Nephron progenitor cell (in vitro differentiated cells): ENCODE data around the gene CCDC88C.
A peak's percentile ranks its signal among the peaks of the same experiment; 100 is the strongest.

Experiments used
- DNase-seq: peaks from one replicate; pipeline ENCODE4 v3.0.0; 2021
- H3K27ac Mint-ChIP-seq: 2 replicates; pipeline ENCODE4 v1.8.0; 2021; ENCODE audit warnings: mild to moderate bottlenecking, moderate library complexity, mixed read lengths
- H3K27me3 Mint-ChIP-seq: 2 replicates; pipeline ENCODE4 v1.8.0; 2021; ENCODE audit warnings: mild to moderate bottlenecking, low read depth, mixed read lengths; ENCODE audit not compliant: poor library complexity
- H3K36me3 Mint-ChIP-seq: 2 replicates; pipeline ENCODE4 v1.8.0; 2021; ENCODE audit warnings: low read depth, mixed read lengths
- H3K4me1 Mint-ChIP-seq: 2 replicates; pipeline ENCODE4 v1.8.0; 2021; ENCODE audit warnings: mixed read lengths
- H3K4me3 Mint-ChIP-seq: 2 replicates; pipeline ENCODE4 v1.8.0; 2021; ENCODE audit warnings: mild to moderate bottlenecking, moderate library complexity, mixed read lengths
- H3K9me3 Mint-ChIP-seq: 2 replicates; pipeline ENCODE4 v1.8.0; 2021; ENCODE audit warnings: mild to moderate bottlenecking, moderate library complexity, mixed read lengths
- CTCF ChIP-seq: fragments of 200-600 bp; sonication (generic); IDR thresholded peaks from 2 replicates; pipeline ENCODE4 v1.5.0; 2021; ENCODE audit warnings: antibody characterized with exemption

Gene CCDC88C

DNA sequence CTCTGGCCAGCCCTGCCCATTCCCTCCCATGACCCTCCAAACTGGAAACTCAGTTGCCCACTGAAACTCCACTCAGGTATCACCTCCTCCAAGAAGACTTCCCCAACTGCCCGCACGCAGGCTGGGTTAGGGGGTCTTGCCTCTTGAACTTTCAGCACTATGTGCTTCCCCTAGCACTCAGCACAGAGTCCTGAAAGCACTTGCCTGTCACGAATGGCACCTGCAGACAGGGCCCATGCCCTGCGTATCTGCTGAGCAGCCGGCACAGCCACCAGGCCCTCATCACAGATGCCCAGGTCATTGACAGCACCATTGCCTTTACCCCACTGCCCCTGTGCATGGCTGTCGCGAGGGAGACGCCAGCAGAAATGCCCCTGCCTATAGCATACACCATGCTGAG lies 11.2 kb downstream of the CCDC88C start:
- peaks cover 51% of the 10 kb centered on the region for H3K36me3 Mint-ChIP-seq
- no peak overlapping the region for H3K4me3 Mint-ChIP-seq
- no peak for TF ChIP-seq CTCF
- peaks cover 80% of the 10 kb centered on the region for H3K4me1 Mint-ChIP-seq
- DNase-seq = no peak
- H3K27ac Mint-ChIP-seq = peak overlapping the region; percentile 85
- H3K27me3 Mint-ChIP-seq = no peaks in the 10 kb centered on the region
- H3K9me3 Mint-ChIP-seq = no peaks in the 10 kb centered on the region

DNA sequence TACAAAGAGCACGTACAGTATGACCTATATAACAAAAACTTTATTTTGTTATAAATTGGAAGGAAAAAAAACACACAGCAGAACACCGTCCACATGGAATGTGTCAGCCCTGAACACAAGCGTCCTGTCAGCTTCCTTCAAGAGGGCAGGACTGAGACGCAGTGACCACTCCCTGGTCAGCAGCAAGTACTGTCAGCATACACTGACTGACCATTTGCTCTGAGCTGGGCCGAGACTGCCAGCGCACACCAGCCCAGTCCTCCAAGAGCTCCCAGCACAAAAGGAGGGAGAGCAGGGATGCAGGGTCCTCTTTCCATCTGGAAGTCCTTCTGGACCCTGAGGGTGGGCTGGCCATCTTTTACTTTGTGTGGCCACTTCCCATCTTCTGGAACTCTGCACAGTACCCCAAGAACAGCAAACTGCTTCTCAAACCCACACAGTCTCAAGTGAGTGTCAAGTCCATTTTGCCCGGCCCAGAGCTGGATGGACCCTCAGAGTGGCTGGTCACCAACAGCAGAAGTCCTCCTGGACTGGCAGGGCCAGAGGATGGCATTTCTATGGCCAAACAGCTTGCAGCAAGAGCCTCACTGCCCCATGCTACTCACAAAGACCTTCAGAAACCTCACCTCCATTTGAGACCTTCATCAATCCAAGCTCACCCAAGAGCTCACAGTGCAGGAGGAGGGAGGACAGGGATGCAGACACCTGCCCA lies 11.7 kb downstream of the CCDC88C start:
- peak overlapping the region; percentile 85 for H3K27ac Mint-ChIP-seq
- no peak for TF ChIP-seq CTCF
- no peak overlapping the region for H3K4me3 Mint-ChIP-seq
- peaks cover 75% of the 10 kb centered on the region for H3K4me1 Mint-ChIP-seq
- H3K36me3 Mint-ChIP-seq = peaks cover 47% of the 10 kb centered on the region
- H3K27me3 Mint-ChIP-seq = no peaks in the 10 kb centered on the region
- H3K9me3 Mint-ChIP-seq = no peaks in the 10 kb centered on the region
- DNase-seq = no peak

GRCh38 chr14:91405241-91405721 lies 12.3 kb downstream of the CCDC88C start:
- Mint-ChIP-seq H3K27ac (no peak overlapping the region), H3K4me1 (peaks cover 75% of the 10 kb centered on the region), H3K4me3 (no peak overlapping the region), H3K27me3 (no peaks in the 10 kb centered on the region), H3K9me3 (no peaks in the 10 kb centered on the region), H3K36me3 (peaks cover 46% of the 10 kb centered on the region)
- TF ChIP-seq CTCF = no peak
- DNase-seq = no peak

DNA sequence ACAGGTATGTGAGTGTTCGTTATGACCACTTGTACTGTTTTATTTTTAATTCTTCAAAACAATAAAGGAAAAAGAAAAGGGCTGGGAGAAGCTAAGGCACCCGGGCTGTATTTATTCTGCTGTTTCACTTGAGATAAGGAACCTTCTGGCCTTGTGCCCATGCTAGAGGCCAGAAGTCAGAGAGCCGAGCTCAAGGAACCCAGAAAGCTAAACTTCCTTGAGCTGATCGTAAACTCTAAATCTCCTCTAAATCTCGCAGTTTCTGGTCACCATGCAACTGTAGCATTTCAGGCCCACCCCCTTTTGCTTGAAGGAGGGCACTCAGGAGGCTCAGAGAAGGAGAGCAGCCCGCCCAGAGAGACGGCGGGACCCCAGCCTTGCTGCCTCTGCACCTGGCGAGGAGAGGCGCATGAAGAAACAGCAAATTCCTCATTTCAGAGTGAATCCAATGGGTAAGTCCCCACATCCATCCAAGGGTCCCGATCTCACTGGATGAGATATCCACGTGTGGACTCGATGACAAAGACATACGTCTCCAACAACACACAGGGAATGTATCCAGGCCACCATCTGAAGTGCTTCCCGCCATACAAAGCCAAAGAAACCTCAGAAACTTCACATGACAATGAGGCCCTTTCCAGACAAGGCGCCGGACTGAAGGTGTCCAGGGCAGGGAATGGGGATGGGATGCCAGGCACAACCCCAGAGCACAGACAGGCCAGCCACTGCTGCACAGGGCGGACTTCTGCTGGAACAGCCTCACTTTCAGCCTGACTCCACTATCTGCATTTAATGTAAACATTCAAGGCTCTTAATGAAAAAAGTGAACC lies 14.6 kb downstream of the CCDC88C start:
- Mint-ChIP-seq H3K4me3 (no peak overlapping the region), H3K9me3 (no peaks in the 10 kb centered on the region)
- DNase-seq = no peak

DNA sequence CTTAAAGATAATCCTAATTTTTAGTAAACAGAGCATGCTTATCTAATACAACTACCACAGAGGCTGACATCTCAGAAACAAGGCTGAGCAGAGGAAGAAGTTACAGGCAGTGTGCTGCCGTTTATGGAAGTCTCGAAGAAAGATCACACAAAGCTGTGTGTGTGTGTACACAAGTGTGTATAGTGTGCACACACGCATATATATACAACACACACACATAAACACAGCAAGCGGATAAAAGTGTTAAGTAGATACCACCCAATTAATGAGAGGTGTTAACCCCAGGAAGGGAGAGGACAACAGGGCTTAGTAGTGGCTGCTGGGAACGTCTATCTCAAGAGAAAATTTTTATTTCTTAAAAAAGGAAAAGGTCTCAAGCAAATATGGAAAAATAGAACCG lies 15.3 kb downstream of the CCDC88C start:
- Mint-ChIP-seq H3K27ac (peak overlapping the region; percentile 30), H3K36me3 (peaks cover 23% of the 10 kb centered on the region), H3K27me3 (no peaks in the 10 kb centered on the region), H3K4me1 (peaks cover 83% of the 10 kb centered on the region), H3K9me3 (no peaks in the 10 kb centered on the region), H3K4me3 (no peak overlapping the region)
- TF ChIP-seq CTCF = no peak
- DNase-seq = no peak

More for the DNA sequence above, 14.6 kb downstream of the CCDC88C start:
- Mint-ChIP-seq H3K27ac (peak overlapping the region; percentile 47), H3K27me3 (no peaks in the 10 kb centered on the region), H3K4me1 (peaks cover 79% of the 10 kb centered on the region), H3K36me3 (peaks cover 29% of the 10 kb centered on the region)
- no peak for TF ChIP-seq CTCF
